NCI-H1092 (cell line): ENCODE data around the gene CHRNA1.

Source experiments
- DNase-seq: peaks from one replicate; lab custom pipeline; 2025; lab: John Stamatoyannopoulos, UW

CHRNA1 gene

DNA sequence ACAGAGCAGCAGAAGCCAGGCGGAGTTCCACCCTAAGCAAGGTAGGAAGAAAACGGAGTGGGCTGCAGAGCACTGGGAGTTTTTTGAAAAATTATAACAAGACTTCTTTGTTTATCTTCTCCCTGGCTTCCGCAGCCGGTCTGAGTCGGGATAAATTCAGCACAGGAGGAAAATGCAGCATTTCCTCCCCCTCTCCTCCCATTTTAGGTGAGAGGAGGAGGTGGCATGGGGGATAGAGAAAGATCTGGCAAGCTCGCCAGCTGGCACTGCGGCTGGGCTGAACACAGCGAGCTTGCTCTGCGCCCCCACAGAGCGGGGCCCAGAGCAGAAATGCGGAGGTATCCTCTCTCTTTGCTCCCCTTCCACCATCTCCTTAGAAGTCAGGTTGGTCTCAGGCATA, 17.7 kb upstream of the CHRNA1 start:
- no peak for DNase-seq

DNA sequence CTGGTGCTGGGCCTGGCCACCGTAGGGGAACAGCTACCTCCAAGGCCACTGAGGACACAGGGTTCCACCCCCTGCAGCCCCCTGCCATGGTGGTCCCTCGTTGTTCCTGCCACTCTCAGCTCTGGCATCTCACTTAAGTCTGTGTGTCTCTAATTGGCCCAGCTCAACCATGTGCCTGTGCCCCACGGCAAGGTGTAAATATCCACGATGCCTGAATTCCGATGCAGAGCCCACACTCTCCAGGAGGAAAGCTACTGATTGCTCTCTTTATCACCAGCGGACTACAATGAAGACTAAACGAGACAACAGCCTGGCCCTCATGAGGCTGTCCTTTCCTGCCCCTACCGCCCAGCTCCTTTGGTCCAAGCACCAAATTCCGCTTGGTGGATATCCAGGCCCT, 17.0 kb upstream of the CHRNA1 start:
- DNase-seq = no peak

DNA sequence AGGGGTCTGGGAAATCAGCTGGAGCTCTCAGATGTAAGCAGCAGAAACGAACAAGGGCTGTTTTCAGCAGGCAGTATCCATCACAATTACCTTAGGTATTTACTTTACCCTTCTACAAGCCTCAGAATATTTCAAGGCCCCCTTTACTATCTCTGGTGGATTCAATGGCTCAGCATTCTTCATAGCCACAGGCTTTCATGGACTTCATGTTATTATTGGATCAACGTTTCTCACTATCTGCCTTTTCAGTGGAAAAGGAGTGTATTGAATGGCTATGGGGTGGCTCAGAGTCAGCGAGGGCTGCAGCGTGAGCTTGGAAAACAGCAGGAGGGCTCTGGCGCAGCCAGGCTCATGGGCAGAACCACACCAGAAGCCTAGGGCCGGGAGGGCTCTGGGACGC, 16.6 kb upstream of the CHRNA1 start:
- DNase-seq = no peak

DNA sequence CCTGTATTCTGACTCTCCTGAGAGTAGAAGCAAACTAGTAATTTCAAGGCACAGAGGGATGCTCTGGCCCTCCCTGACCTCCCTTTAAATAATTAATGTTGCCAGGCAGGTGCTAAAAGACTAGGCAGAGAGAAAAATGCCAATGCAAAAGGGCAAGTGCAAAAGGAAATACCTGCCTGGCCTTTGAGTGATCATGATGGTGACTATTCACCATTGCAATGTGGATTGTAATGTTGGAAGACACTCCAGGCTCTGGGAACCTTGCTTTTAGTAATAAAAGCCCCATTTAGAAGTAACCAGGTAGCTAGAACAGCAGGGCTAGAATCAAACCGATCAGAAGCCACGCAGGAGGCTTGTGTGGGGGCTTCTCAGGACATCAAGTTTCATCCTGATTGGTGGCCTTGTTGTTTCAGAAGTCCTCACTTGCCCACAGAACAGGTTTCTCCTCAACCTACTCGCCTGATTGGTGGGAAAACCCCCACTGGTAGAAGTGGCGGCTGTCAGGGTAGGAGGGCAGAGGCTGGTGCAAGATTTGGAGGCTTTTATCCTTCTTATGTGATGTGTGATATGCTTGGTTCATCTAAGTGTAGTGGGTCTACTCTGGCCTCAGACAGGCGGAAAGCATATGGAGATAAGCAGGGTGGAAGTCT, 16.0 kb upstream of the CHRNA1 start:
- DNase-seq = no peak

DNA sequence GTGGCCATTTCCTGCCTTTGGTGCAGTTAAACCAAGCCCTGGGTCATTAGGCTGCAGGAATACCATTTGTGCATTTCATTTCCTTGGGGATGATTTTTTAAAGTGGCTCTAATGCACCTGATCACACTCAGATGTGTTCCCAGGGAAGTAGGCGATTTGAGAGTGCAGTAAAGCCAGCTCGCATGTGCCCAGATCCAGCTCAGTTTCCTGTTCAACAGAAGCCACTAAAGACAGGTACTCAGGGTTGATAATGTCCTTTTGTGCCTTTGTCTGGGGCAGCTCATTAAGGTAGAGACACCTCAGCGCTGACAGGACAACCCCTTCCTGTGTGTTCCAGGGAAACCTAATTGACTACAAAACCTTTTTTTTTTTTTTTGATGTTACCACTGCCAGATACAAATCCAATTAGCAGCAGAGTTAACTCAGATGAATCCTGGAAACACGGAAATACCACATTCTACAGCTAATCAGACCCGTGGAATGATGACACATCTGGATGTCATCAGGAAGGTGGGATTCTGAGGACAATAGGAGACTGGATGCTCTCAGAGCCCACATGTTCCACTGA, 15.2 kb upstream of the CHRNA1 start:
- DNase-seq = peak; percentile 48

DNA sequence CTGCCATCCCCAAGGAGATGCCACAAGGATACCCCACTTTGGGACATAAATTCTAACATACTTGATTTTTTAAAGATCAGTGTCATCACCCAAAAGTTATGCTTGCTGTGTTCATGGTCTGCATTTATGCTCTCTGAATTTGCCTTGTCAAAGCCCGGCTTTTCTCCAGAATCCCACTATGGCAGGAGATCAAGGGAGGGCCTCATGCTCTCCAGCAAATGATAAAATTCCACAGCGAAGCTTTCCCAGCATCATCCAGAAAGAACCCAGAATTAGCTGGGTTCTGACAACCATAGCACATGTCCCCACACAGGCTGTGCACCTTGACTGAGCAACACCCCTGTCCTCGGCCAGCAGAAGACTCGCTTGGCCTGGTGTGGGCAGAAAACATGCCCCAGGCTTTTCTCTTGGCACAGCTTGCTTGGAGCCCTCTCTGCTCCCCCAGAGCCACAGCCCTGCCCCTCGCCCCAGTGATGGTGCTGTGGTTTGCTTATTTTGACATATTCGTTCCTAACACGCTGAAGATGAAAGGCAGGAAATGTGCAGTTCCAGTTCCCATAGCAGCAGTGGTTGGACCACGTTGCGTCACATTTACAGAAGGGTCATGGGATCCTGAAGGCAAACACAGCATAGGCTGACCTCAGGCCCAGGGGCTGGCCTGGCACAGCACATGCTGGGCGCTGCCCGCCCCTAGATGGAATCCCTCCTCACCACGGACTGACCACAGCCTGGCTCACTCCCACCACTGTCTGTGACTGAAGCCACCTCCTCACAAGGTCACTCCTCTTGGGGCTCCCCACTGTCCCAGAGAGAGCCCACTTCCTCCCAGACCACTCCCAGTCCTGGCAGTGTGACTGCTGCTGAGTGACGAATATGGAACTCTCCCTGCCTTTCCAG, 14.1 kb upstream of the CHRNA1 start:
- no peak for DNase-seq

DNA sequence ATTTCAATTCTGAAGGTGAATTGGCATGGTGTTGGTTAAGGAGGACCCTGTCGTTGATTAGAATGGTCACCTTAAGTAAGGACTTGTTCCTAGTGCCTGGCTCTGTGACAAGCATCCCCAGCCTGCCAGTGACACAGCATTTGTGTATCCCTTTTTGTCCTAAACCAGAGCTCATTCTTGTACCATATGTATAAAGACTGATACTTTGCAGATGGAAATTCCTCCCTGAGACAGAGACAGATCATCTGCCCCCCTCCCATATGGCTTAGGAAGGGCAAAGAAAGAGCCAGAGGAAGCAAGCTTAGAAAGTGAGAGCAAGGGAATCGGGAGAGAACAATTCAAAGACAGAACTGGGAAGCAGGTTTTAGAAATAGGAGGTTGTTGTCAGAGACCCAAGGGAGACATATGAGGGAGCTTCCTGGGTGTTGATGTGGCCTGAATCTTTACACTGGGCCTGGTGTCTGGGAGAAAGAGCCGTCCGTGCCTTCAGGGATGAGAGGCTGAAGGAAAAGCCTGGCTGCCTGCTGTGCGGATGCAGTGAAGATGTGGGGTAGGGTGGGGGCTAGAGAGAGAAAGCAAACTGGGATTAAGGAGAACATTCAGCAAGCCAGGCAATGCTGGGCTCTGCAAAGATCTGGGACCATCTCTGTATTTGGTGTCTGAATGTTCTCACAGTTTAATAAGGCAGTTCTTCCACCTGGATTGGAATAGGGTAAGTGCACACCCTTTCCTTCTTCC, 13.2 kb upstream of the CHRNA1 start:
- no peak for DNase-seq

DNA sequence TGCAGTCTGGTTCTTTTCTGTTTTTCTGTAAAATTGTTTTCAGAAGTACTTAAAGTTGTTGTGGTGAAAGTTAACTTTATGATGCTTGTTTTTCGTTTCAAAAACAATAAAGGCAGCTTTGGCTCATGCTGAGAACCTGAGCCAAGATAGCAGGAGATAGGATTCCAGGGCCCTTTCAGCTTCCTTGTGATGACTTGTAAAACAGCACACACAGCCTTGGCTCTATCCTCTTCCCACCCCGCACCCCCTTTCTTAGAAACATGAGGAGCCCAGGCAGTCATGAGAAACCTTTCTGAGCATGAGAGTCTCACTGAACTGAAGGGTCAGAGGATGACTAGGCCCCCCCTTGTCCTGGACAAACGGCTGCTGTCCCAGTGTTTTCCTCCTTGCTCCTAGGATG, 12.4 kb upstream of the CHRNA1 start:
- DNase-seq = no peak

DNA sequence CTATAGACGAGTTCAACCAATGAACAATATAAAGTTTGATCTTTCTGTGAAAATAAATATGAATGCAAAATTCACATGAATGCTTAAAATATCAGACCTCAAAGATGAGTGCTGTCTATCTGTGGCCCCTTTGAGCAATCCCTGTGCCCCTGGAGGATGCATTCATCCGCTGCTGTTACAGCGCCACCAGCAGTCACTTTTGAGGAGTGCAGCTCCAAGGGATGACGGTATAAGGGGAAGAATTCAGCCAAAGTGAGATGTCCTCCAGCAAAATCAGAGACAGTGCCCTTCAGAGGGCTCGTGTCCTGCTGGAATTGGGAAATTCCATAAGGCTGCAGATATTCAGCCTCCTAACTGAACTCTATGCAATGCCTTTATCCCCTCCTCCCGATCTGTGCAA, 12.0 kb upstream of the CHRNA1 start:
- DNase-seq = no peak

DNA sequence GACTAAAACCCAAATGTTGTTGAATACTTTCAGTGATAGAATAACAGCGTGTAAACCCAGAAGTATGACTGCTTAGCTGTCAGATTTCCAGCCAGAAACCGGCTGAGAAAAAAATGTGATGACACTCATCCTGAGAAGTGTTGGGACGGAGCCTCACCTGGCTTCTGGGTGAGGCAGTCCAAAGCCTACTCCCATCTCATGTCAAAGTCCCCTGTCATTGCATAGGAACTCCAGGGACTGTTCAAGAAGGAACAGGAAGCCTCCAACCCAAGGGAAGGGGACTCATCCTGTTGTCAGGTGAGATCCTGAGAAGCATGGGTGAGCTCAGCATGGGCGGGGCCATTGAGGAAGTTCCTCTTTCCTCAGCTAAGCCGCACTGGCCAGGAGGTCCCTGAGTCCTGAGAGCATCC, 11.3 kb upstream of the CHRNA1 start:
- DNase-seq = no peak

DNA sequence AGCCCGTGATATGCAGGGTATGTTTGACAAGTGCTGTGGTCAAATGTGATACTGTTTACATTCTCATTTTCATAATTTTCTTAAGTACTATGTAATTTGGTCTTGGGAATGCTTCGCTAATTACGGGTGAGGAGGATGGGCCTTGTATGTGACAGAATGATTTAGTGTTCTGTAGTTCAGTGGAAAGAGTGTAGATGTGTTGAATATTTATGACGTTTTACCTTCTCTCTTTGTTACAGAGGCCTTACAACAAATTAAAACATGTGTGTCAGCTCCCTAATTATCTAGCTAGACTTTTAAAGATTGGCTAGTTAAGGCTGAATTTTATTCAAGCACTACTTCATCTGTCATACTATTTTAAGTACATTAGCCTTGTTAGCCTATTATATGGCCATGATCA, 10.6 kb upstream of the CHRNA1 start:
- no peak for DNase-seq

DNA sequence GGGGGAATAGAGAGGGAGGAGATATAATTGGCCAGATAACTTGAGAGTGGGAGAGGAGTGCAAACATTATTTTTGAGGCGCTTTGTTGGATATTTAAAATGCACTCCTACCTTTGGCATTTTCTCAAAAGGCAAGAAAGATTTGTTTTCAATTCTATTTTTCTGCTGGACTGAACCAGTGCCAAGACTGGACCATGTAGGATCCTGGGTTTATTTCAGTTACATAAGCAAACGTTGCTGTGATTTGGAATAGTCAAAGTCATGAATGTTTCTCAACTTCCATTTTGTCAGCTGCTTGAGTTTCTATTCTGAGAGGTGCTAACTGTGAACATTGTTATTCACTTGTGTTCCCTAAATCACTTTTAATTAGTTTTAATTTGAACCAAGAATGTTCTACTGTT, 8.9 kb upstream of the CHRNA1 start:
- DNase-seq = no peak

DNA sequence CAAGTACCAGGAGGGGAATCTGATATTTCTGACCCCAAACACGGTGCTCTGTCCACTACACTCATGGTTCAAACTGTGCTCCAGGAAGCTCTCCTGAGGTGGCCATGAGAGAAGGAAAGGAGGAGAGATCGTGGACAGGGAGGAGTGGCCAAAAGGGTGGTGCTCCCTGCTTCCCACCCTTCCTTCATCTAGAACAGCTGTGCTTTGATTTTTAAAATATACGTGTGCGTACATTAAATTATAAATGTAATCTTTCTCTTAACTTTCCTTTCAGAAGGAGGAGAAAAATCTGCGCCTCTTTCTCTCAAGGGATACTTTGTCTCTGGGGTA, 8.2 kb upstream of the CHRNA1 start:
- DNase-seq = no peak

DNA sequence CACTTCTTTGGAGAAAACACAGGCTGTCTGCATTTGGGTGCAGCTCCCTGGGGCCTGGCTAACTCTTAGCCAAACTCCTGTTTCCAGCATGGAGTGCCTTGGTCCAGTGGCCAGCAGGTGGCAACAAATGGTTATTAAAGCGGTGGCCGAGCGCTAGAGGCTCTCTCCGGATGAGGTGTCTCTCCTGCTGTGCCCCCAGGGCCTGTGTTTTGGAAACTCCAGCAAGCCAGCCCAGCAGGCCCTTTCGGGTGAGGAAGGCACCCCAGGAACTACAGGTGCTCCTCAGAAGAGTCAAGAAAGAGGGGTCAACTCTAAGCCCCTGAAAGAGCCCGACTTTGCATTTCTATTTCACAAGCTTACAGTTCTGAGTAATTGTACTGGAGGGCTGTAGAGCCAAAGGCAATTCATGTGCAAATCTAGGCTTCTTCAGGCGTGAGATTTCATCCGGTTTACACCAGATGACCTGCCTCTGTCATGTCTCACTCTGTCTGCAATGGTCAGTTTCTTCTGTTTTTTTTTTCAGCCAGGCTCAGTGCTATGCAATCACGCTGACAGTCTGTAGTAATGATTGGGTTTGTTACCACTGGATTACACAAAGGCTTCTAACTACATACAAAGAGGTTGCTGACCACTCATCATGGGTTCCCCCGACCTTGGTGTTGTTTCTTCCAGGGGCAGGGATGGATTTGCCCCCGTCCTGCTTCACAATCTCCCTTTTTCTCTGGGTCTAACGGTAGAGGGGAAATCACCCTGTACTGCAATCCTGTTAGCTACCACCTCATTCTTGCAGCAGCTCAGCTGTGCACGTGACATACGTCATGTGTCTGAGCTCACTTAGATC, 7.6 kb upstream of the CHRNA1 start:
- DNase-seq = peak; percentile 51

DNA sequence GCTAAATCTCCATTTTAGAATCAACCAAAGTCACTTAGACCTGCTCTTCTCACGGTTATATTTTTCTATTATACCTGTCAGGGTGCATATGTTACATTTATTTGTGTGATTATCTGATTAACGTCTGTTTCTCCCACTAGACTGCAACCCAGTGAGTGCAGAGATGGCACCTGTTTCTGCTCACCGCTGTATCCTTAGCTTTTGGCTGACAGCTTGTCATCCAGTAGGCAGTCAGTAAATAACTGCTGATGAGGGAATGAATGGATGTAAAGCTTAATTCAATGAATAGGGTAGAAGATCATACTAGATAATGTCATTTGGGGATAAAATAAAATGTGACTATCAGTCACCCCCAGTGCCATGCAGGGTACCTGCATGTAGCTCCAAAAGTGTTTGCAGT, 6.9 kb upstream of the CHRNA1 start:
- DNase-seq = no peak

DNA sequence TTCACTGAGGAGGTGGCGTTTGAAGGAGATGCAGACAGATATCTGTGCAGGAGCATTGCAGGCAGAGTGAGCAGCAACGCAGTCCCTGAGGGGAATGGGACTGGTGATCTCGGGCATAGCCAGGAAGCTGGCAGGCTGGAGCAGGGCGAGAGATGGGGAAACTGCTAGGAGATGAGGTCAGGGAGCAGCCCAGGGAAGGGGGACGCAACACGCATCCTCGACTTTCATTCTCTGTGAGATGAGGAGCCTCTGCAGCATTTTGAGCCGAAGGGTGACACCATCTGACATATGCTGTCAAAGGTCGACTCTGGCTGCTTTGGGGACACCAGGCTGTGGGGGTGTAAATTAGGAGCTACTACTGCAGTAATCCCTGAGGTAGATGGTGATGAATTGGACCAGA, 4.3 kb upstream of the CHRNA1 start:
- DNase-seq = no peak

DNA sequence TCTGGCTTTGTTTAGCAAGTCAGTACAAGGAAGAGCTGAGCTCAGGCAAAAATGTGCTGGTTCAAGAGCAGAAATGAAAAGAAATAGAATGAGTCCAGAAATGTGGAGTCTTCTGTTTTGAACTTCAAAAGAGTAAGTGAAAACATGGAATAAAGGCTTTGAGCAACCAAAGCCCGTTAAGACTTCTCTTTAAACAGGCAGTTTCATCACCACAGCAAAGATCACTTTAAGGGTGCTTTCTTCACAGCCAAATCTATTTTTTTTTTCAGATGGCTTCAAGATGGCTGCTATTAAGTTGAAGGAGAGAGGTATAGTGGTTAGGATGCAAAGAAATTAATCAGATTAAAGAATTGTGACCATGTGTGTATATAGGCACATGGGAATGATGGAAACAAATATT, 2.0 kb upstream of the CHRNA1 start:
- DNase-seq = no peak

DNA sequence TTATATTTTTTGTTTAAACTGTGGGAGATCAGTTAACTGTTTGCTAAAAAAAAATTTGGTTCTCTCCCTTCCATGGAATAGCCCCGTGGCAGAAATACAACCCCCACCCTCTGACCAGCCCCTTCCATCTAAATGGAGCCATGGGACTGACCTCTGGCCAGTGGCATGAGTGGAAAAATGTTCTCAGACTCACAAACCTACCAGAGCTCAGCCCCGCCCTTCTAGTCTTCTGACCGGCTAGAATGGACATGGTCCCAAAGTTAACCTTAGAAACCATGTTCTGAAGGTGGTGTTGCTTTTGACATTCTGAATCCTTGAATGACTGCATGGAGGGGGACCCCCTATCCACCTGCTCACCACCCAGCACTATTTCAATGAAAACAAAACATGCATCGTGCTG, 1.3 kb upstream of the CHRNA1 start:
- DNase-seq = no peak

DNA sequence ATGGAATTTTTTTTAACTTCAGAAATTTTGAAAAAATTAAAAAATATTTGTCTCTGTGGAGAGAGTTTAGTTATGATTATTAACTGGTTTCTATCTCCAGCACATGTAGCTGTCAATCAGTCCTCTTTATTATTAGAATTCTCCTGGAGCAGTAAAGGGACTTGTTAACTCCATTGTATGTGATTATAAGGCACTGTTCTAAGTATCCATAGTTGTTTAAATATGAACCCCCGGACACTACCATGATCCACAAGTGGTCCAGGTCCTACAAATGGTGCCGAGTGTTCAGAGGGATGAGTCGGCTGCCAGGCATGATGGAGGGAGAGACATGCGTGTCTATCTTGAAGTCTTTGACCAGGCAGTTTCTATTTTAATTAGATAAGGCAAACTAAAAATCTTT, 492 bp downstream of the CHRNA1 start:
- no peak for DNase-seq

DNA sequence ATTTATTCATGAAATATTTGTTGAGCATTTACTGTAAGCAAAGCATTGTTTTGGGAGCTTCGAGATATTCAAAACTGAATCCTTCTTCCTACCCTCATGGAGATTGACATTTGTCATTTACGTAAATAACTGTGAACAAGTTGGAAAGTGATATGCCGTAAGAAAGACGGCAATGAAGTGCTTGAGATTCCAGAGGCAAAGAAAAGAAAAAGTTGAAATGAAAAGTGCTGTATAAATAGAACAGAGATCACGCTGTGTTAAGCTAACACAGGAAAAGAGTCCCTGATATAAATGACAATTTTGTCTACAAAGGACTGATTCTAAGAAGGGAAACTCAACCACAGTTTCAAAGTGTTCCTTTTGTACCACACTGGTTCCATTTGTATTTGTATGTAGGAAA, 1.8 kb downstream of the CHRNA1 start:
- DNase-seq = no peak

DNA sequence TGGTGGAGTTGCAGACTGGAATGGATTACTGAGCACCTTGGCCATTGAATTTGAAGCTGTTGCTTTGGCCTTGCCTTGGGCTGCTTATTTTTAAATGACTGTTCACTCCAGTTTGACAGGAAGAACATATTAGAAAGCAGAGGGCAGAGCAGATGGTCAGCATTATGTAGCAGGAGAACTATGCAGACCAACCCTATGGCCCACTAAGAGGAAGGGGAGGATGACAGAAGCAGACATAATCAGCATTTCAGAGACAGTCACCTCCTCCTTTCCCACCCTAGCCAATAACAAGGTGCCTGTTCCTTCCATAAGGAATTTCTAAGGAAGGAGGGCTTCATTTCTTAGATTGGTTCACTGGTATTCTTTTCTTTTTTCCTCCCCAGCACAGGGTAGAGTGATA, 2.4 kb downstream of the CHRNA1 start:
- no peak for DNase-seq
